ENCODE measurements around the gene HYOU1.

- TF ChIP-seq CTCF (IDR thresholded peaks at IDR 0.05; ENCODE audit: low read length) (no peak), EZH2 (IDR thresholded peaks at IDR 0.05; ENCODE audit: borderline replicate concordance, low read length) (no peak)
Measured at GRCh38 chr11:119091178-119091577, 34.2 kb upstream of the HYOU1 start.

Measured in OCI-LY1 (cell line).